Kidney (tissue), 14 donors: ENCODE measurements around the gene ZNF350. TPM values are rescaled to one million over a fixed set of nuclear protein-coding genes. Genes with fewer than 3 reads are reported as not detected.

Source experiments
- DNase-seq, 5 donors: peaks; one replicate each; pipeline ENCODE4 v3.0.0-alpha.2; 2013 to 2020
- FAIRE-seq: peaks from 2 replicates; lab custom pipeline; 2012; peaks lifted over from hg19 to GRCh38; lab: Jason Lieb, UNC
- H3K27ac ChIP-seq, 2 donors: one replicate each; pipeline ENCODE4 v1.7.0; 2013; ENCODE audit warnings: low read depth in 2 of 2, low read length in 2 of 2, inconsistent platforms in 1 of 2
- H3K27me3 ChIP-seq: one replicate; pipeline ENCODE4 v1.7.1; 2013; ENCODE audit warnings: low read length, inconsistent platforms; ENCODE audit not compliant: control insufficient read depth, insufficient read depth
- H3K36me3 ChIP-seq, 3 donors: one replicate each; pipeline versions ENCODE4 v1.7.0 to v1.7.1; 2013; ENCODE audit warnings: low read length in 3 of 3, control low read depth in 1 of 3, inconsistent platforms in 1 of 3; ENCODE audit not compliant: insufficient read depth in 3 of 3, control insufficient read depth in 2 of 3
- H3K4me1 ChIP-seq, 3 donors: one replicate each; pipeline versions ENCODE4 v1.7.0 to v1.7.1; 2013; ENCODE audit warnings: low read length in 3 of 3, inconsistent platforms in 1 of 3, low read depth in 1 of 3; ENCODE audit not compliant: control insufficient read depth in 2 of 3, insufficient read depth in 2 of 3
- H3K4me3 ChIP-seq, 3 donors: one replicate each; pipeline versions ENCODE4 v1.7.0 to v1.8.1; 2013; ENCODE audit warnings: low read length in 3 of 3, control low read depth in 1 of 3, inconsistent platforms in 1 of 3
- H3K9ac ChIP-seq, 3 donors: one replicate each; pipeline versions ENCODE4 v1.7.0 to v1.7.1; 2013; ENCODE audit warnings: low read length in 3 of 3, control low read depth in 1 of 3, inconsistent platforms in 1 of 3
- H3K9me3 ChIP-seq, 3 donors: one replicate each; pipeline versions ENCODE4 v1.7.0 to v1.7.1; 2013; ENCODE audit warnings: low read length in 3 of 3, control low read depth in 1 of 3, inconsistent platforms in 1 of 3; ENCODE audit not compliant: control insufficient read depth in 2 of 3, insufficient read depth in 1 of 3
- intact Hi-C: fragments of 100-400 bp; cut with DNase I; formaldehyde crosslinking; loops from one replicate; pipeline ENCODE4 v1.11.1; 2022
- polyA plus RNA-seq: library from polyadenylated mRNA; stranded (reverse); fragments of 350-450 nt; fragmentation: Illumina TruSeq; extraction: RNeasy Lipid Tissue Mini Kit (QIAGEN cat#74804); gene quantifications from one replicate; pipeline ENCODE4 v1.2.3, GENCODE V29; 2014; ENCODE audit warnings: low read depth, low replicate concordance; ENCODE audit not compliant: insufficient read depth
- total RNA-seq: library from RNA; stranded (reverse); fragmentation: NEBNext Ultra II Directional; extraction: Animal tissue kit (Norgen Biotek cat#: 25700); gene quantifications from one replicate; pipeline ENCODE4 v1.2.1, GENCODE V29; 2021
- TF ChIP-seq, protein P1 (sequence below): IDR thresholded peaks from 3 replicates; pipeline ENCODE4 v1.5.1; 2012; ENCODE audit warnings: mild to moderate bottlenecking, moderate library complexity, borderline replicate concordance; ENCODE audit not compliant: insufficient read depth; ENCODE audit errors: extremely low read depth
- donor health status: control.
- donor health status: control.
- donor health status: control.
- donor health status: control.
- donor health status: control.
- donor health status: DM: yes; HTN: yes; CAD: no.
- donor health status: Normal renal cell carcinoma (clear cell type).

The ZNF350 gene
- total and polyA plus RNA-seq, 2 donors from 2014 or later, result 7.8 to 18.9 TPM

DNA sequence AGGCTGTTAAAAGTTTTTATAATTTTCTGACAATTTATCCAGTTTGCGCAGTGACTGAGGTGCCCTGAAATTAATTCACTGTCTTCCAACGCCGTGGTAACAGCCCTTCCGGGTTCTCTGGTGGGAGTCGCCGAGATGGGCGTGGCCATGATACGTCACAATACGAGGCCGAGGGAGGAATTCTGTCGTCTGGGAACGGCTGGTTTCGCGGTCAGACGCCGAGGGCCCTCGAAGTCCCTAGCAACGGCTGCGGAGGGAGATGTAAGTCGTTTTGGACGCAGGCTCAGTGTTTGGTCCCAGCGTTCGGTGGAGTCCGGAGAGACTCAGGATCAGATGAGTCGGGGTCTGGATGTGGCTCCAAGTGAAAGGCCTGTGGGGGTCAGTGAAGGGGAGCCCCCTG is 37.7 kb downstream of the ZNF350 start:
- no peaks in the 10 kb centered on the region for H3K27me3 ChIP-seq
- peaks cover 13 to 17% (median 15%) of the 10 kb centered on the region in 3 donors for H3K36me3 ChIP-seq
- peak overlapping the region; percentile 57 to 71 (median 57) for H3K4me3 ChIP-seq
- DNase-seq, result peak; percentile 75 to 88 (median 78)
- intact Hi-C loops, result no loop called here
- no peak for FAIRE-seq
- peak overlapping the region; percentile 33 to 75 (median 52) for H3K9ac ChIP-seq
- TF ChIP-seq, protein P1, sequence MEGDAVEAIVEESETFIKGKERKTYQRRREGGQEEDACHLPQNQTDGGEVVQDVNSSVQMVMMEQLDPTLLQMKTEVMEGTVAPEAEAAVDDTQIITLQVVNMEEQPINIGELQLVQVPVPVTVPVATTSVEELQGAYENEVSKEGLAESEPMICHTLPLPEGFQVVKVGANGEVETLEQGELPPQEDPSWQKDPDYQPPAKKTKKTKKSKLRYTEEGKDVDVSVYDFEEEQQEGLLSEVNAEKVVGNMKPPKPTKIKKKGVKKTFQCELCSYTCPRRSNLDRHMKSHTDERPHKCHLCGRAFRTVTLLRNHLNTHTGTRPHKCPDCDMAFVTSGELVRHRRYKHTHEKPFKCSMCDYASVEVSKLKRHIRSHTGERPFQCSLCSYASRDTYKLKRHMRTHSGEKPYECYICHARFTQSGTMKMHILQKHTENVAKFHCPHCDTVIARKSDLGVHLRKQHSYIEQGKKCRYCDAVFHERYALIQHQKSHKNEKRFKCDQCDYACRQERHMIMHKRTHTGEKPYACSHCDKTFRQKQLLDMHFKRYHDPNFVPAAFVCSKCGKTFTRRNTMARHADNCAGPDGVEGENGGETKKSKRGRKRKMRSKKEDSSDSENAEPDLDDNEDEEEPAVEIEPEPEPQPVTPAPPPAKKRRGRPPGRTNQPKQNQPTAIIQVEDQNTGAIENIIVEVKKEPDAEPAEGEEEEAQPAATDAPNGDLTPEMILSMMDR, result no peak
- peaks cover 14 to 50% (median 24%) of the 10 kb centered on the region in 3 donors for H3K9me3 ChIP-seq
- H3K27ac ChIP-seq, result peak overlapping the region in 1 of 2 donors; percentile 38
- no peaks in the 10 kb centered on the region for H3K4me1 ChIP-seq

DNA sequence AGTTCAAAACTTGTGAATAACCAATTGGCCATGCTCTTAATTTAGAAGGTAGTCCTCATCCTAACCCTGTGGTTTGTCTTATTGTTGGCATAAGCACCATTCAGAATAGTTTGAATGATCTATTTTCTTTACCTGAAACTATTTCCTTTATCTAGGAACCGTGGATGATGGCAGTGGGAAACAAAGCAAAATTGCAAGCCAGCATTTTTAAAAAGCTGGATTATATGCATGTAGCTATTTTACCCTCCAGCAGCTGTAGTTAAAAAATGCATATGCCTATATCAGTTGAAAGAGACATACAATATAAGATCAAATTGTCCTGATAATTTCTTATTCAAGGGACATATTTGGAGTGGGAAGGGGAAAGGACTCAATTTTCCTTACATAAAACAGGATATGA is 40.0 kb downstream of the ZNF350 start:
- no peaks in the 10 kb centered on the region for H3K27me3 ChIP-seq
- no peak overlapping the region for H3K27ac ChIP-seq
- no peak overlapping the region for H3K4me3 ChIP-seq
- no peak overlapping the region for H3K9ac ChIP-seq
- TF ChIP-seq, protein P1, result no peak
- intact Hi-C loops, result no loop called here
- H3K36me3 ChIP-seq, result peaks cover 34 to 41% (median 35%) of the 10 kb centered on the region in 3 donors
- FAIRE-seq (no peak), DNase-seq (no peak)
- H3K4me1 ChIP-seq, result no peaks in the 10 kb centered on the region
- H3K9me3 ChIP-seq, result peaks cover 21 to 71% (median 31%) of the 10 kb centered on the region in 3 donors

DNA sequence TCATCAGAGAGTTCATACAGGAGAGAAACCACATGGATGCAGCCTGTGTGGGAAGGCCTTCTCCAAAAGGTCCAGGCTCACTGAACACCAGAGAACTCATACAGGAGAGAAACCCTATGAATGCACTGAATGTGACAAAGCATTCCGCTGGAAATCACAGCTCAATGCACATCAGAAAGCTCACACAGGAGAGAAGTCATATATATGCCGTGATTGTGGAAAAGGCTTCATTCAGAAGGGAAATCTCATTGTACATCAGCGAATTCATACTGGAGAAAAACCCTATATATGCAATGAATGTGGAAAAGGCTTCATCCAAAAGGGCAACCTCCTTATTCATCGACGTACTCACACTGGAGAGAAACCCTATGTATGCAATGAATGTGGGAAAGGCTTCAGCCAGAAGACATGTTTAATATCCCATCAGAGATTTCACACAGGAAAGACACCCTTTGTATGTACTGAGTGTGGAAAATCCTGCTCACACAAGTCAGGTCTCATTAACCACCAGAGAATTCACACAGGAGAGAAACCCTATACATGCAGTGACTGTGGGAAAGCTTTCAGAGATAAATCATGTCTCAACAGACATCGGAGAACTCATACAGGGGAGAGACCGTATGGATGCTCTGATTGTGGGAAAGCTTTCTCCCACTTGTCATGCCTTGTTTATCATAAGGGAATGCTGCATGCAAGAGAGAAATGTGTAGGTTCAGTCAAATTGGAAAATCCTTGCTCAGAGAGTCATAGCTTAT is 41.7 kb downstream of the ZNF350 start:
- H3K4me1 ChIP-seq, result no peaks in the 10 kb centered on the region
- no peaks in the 10 kb centered on the region for H3K27me3 ChIP-seq
- H3K27ac ChIP-seq, result no peak overlapping the region
- peaks cover 25 to 83% (median 35%) of the 10 kb centered on the region in 3 donors for H3K9me3 ChIP-seq
- H3K4me3 ChIP-seq, result peak overlapping the region in 2 of 3 donors; percentile 36 to 38
- TF ChIP-seq, protein P1, result no peak
- FAIRE-seq, result no peak
- peaks cover 47 to 55% (median 48%) of the 10 kb centered on the region in 3 donors for H3K36me3 ChIP-seq
- no peak for DNase-seq
- H3K9ac ChIP-seq, result no peak overlapping the region
- intact Hi-C loops, result no loop called here
